ENCODE measurements around the gene EFCAB12. TPM values are rescaled to one million over a fixed set of nuclear protein-coding genes. Genes with fewer than 3 reads are reported as not detected.
A peak's percentile ranks its signal among the peaks of the same experiment; 100 is the strongest.

EFCAB12 gene
- total and polyA plus RNA-seq, 2 of the 13 experiments (the other 11 are each of a cell fraction or from before 2014, with no cell fraction given): 0.31 to 2.4 TPM

- TF ChIP-seq PAXIP1 (CRISPR knock-in tag; conservative IDR thresholded peaks at IDR 0.05) (peak; percentile 73), TAF15 (IDR thresholded peaks at IDR 0.05; ENCODE audit: low read depth, low read length, poor library complexity, severe bottlenecking) (no peak), NR2C2 (CRISPR knock-in tag; IDR thresholded peaks at IDR 0.05; ENCODE audit: borderline replicate concordance) (0 out of 2 replicates have a peak, but pooled peaks have one; percentile 48), TCF12 (IDR thresholded peaks at IDR 0.05) (no peak), TCF12 (CRISPR knock-in tag; IDR thresholded peaks at IDR 0.05) (no peak), FOXA3 (CRISPR knock-in tag; IDR thresholded peaks at IDR 0.05) (0 out of 2 replicates have a peak, but pooled peaks have one; percentile 7), ZNF83 (CRISPR knock-in tag; IDR thresholded peaks at IDR 0.05; ENCODE audit: borderline replicate concordance) (no peak), SALL1 (CRISPR knock-in tag; IDR thresholded peaks at IDR 0.05) (peak; percentile 63), ZBTB25 (CRISPR knock-in tag; IDR thresholded peaks at IDR 0.05) (no peak), THAP11 (CRISPR knock-in tag; IDR thresholded peaks at IDR 0.05) (0 out of 2 replicates have a peak, but pooled peaks have one; percentile 29), KDM6A (CRISPR knock-in tag; IDR thresholded peaks at IDR 0.05; ENCODE audit: low read depth) (0 out of 2 replicates have a peak, but pooled peaks have one; percentile 20), RXRB (CRISPR knock-in tag; IDR thresholded peaks at IDR 0.05; ENCODE audit: borderline replicate concordance) (peak; percentile 83; the same call in 1 of the 2 replicates), RARA (CRISPR knock-in tag; IDR thresholded peaks at IDR 0.05) (peak; percentile 51; the same call in 1 of the 2 replicates), PHF8 (CRISPR knock-in tag; IDR thresholded peaks at IDR 0.05) (0 out of 2 replicates have a peak, but pooled peaks have one; percentile 25), CTCF (CRISPR knock-in tag; IDR thresholded peaks at IDR 0.05) (peak; percentile 52), GATAD2A (CRISPR knock-in tag; IDR thresholded peaks at IDR 0.05) (peak; percentile 48), HIC2 (CRISPR knock-in tag; IDR thresholded peaks at IDR 0.05; ENCODE audit: low read depth) (no peak), PPARG (CRISPR knock-in tag; conservative IDR thresholded peaks at IDR 0.05) (peak; percentile 91), RCOR2 (CRISPR knock-in tag; IDR thresholded peaks at IDR 0.05) (0 out of 2 replicates have a peak, but pooled peaks have one; percentile 20), SOX5 (CRISPR knock-in tag; IDR thresholded peaks at IDR 0.05; ENCODE audit: borderline replicate concordance) (0 out of 2 replicates have a peak, but pooled peaks have one; percentile 13)
These were observed 10.1 kb downstream of the EFCAB12 start (continued) for GRCh38 chr3:129418041-129418973.

Measured in HepG2 (cell line).